GM21528 (cell line): ENCODE measurements around the gene SLC25A4.

Experiments
- ATAC-seq: cut with Tn5 transposase; IDR thresholded peaks from one replicate; pipeline ENCODE4 v1.9.1; 2021; ENCODE audit warnings: mild to moderate bottlenecking, moderate library complexity; ENCODE audit not compliant: unreplicated experiment, low FRiP score

SLC25A4 gene

GRCh38 chr4:185119927-185120630 is 23.0 kb upstream of the SLC25A4 start:
- no peak for ATAC-seq

GRCh38 chr4:185120631-185120946 is 22.5 kb upstream of the SLC25A4 start:
- ATAC-seq, result no peak

DNA sequence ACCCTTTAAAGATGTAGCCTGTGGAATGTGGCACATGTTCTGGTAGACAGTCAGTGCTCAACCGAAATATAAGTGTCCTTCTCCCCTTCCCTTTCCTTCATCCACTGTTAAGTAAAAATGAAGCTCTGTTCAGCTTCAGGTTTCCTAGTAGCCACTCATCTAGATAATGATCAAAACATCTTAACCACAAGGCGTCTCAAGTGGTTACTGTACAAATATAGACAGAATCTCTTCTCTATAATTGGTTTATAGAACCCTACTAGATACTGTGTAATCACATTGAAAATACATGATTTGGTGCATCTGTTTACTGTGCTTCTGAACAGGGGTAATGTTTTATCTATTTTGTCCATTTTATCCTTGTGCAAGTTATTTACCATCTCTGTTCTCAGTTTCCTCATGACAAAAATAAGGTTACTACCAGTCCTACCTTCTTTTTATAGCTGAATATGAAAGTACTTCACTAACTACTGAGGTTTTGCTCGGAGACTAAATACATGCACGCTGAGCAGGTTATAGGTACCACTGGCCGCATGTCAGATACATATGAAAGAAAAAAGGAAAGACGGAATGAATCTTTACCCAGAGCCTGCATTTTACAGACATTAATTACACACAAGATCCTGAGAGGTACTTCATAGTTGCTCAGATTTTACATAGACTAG is 20.3 kb upstream of the SLC25A4 start:
- peak; percentile 81 for ATAC-seq

DNA sequence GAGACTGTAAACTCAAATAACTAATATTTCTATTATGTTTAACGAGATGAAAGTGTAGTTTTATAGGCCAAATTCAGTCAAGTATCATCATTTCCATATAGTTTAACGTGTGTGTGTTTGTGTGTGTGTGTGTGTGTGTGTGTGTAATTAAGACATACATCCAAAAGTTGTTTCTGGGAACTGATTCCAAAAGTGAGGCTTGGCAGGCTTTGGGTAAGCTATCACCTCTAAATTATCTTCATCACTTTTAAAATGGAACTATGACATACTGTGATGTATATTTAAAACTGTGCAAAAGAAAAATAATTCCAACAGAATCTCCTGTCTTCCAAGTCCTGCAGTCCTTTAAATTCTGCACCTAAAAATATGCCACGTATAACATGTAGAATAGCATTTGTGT is 19.1 kb upstream of the SLC25A4 start:
- no peak for ATAC-seq

GRCh38 chr4:185127021-185127925 is 15.8 kb upstream of the SLC25A4 start:
- no peak for ATAC-seq

DNA sequence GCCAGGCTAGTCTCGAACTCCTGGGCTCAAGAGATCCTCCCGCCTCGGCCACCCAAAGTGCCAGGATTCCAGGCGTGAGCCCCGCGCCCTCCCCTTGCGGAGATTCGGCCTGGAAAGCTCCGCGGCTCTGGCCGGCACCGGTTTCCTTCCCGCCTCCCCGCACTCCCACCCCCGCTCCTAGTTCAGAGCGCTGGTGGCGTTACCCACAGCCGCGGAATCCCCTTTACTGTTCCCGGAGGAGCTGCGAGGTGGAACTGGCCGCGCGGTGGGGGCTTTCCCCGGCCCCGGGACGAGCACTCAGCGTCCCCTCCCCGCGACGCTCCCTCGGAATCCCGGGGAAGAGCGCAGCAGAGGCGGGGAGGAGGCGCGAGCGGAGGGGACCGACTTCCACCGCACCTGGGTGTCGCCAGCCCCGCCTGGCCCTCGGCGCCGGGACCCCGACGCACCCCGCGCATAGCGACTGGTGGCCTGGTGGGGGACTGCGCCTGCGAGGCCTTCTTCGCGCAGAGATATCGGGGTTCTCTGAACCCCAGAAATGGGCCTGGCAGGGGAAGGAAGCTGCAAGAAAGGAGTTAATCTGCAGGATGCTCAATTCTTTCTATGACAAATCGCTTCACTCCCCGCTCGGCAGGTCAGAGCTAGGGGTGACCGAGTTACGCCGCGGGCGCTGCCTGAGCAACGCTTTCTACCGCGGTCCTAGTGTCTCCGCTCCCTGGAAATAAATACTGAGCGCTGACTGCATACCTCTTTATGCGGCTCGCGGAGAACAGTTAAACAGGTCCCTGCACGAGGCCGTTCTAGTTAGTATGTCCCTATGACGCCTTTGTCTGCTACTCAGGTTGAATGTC is 14.6 kb upstream of the SLC25A4 start:
- peak; percentile 61 for ATAC-seq

- ATAC-seq, result peak; percentile 72
These were observed 8.7 kb upstream of the SLC25A4 start for GRCh38 chr4:185134307-185134869.

GRCh38 chr4:185137233-185137925 is 5.7 kb upstream of the SLC25A4 start:
- no peak for ATAC-seq

- ATAC-seq, result no peak
These were observed 4.9 kb upstream of the SLC25A4 start for GRCh38 chr4:185138161-185138560.

- no peak for ATAC-seq
These were observed 3.3 kb upstream of the SLC25A4 start for GRCh38 chr4:185139736-185140135.

DNA sequence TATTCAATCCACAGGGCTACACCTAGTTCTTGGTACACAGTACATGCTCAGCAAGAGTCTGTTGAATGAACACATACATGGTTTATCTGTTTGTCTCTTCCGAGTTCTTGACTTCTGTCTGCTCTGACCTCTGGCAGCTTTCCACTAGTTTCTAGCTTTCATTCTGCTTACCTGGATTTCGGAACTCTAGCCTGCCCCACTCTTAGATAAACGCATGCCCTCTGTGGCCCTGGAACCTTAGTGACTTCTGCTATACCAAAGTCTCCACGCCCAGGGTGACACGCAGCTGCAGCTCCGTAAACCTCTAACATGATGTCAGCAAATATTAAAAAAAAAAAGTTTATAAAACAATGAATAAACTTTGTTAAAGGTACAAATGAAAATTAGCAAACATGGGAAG is 1.3 kb upstream of the SLC25A4 start:
- no peak for ATAC-seq

DNA sequence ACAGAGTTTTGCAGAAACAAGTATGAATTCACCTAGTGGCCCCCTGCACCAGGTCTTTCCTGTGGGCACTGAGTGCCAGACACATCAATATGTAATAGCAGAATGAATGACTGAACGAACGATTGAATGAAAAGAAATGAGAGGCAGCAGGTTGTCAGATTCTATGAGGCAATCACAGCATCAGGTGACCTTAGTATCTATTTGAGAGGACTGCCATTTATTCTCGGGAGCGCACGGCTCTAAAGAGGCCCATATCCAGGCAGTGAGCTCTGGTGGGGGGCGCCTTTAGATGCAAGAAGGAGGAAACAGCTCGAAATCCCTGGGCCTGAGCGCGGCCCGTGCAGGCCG is 528 bp upstream of the SLC25A4 start:
- peak; percentile 14 for ATAC-seq

DNA sequence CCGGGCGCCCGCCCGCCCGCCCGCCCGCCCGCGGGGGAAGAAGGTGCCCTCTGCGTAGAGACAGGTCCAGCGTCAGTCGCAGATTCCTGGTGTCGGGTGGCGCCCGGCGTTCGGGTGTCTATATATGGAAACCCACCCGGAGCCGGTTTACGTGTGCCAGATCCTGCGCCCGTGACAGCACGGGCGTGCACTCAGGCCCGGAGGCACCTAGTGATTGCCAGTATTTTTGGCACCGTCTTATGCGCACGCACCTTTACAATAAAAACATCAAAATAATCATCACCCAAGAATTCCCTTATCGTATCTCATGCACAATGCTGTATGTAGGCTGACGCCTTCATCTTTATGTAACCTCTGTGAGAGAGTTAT is 519 bp downstream of the SLC25A4 start:
- ATAC-seq, result peak; percentile 39

- ATAC-seq, result no peak
These were observed 1.7 kb downstream of the SLC25A4 start for GRCh38 chr4:185144601-185145240.

DNA sequence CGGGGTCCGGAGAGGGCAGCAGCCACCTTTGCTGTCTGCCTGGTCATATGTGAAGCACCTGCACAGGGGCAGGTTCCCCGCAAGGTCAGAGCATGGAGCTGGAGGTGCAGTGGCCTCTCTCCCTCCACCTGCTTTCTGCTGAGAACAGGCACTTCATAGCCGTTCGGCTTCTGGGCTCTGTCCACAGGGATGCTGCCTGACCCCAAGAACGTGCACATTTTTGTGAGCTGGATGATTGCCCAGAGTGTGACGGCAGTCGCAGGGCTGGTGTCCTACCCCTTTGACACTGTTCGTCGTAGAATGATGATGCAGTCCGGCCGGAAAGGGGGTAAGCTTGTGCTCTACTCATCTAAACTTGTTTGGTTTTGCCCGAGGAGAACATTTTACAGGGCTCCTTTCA is 2.5 kb downstream of the SLC25A4 start:
- ATAC-seq, result no peak

GRCh38 chr4:185149392-185149791 is 6.3 kb downstream of the SLC25A4 start:
- no peak for ATAC-seq

GRCh38 chr4:185151296-185151695 is 8.2 kb downstream of the SLC25A4 start:
- ATAC-seq, result no peak

DNA sequence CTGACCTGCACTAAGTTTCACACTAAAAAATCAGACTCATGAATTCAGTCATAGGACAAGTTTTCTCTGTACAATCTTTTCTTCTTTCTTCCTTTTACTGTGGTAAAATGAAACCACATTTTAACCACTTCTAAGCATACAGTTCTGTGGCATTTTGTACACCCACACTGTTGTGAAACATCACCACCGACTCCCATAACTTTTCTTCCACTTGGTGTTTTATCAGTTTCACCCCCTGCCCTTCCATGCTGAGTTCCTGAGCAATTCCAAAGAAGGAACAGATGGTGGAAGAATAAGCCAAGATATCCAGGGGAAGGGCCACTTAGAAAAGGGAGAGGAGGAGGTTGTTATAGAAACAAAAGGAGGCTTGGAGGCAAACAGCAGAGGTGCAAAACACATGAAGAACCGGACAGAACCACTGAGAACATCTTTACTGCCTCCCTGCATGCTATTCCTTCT is 22.6 kb downstream of the SLC25A4 start:
- ATAC-seq, result peak; percentile 89

DNA sequence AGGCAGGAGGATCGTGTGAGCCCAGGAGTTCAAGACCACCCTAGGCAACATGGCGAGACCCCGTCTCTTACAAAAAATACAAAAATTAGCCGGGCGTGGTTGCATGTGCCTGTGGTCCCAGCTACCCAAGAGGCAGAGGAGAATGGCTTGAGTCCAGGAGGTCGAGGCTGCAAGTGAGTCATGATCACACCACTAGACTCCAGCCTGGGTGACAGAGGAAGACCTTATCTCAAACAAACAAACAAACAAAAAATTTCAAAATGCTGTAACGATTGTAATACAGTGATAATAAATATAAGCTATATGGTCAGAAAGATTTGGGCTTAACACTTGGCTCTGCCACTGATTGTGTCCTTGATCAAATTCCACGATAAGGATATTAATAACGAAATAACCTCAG is 24.2 kb downstream of the SLC25A4 start:
- ATAC-seq, result no peak
